ENCODE measurements around the gene ARL15. TPM values are rescaled to one million over a fixed set of nuclear protein-coding genes. Genes with fewer than 3 reads are reported as not detected.

Gene ARL15
- total and polyA plus RNA-seq, 2 donors (not counting 1 experiment from before 2014, with no cell fraction given) = 5.8 to 20.5 TPM

- H3K27ac Mint-ChIP-seq = no peak overlapping the region
- WGBS (ENCODE audit: insufficient coverage) = 100% methylated on average over 3 of the region's 3 CpGs
- ChIA-PET CTCF (no interaction called here), POLR2A (no interaction called here)
- Histone ChIP-seq H3K9ac (ENCODE audit: low read length) (no peak overlapping the region), H3K4me3 (ENCODE audit: control extremely low read depth in 1 of 5, extremely low read depth in 1 of 5, insufficient read depth in 1 of 5, low read depth in 2 of 5, low read length in 4 of 5) (no peak overlapping the region), H3K9me3 (ENCODE audit: control extremely low read depth in 1 of 3, control insufficient read depth in 2 of 3, insufficient read depth in 1 of 3, low read length in 2 of 3) (no peaks in the 10 kb centered on the region), H3K36me3 (replicated peaks in 1 of 2; ENCODE audit: control extremely low read depth in 1 of 2, control insufficient read depth in 1 of 2, extremely low read depth in 1 of 2, insufficient read depth in 2 of 2, low read length in 1 of 2) (no peaks in the 10 kb centered on the region), H3K4me2 (replicated peaks; ENCODE audit: low read depth, low read length, poor library complexity, severe bottlenecking) (no peak overlapping the region), H3K4me1 (ENCODE audit: control insufficient read depth in 2 of 2, insufficient read depth in 2 of 2, low read length in 2 of 2) (no peaks in the 10 kb centered on the region), H2AFZ (ENCODE audit: insufficient read depth, low read depth, low read length, poor library complexity, severe bottlenecking) (no peak overlapping the region), H3K27ac (ENCODE audit: low read length in 2 of 2) (no peak overlapping the region), H3K79me2 (ENCODE audit: control insufficient read depth, insufficient read depth, low read length) (peaks cover 57% of the 10 kb centered on the region), H4K20me1 (ENCODE audit: control insufficient read depth, insufficient read depth, low read length, poor library complexity, severe bottlenecking) (peaks cover 51% of the 10 kb centered on the region), H3K27me3 (replicated peaks in 1 of 4; ENCODE audit: control extremely low read depth in 1 of 4, control insufficient read depth in 3 of 4, insufficient read depth in 4 of 4, low read length in 3 of 4) (no peaks in the 10 kb centered on the region)
- intact Hi-C loops (cut with micrococcal nuclease) = no loop called here
- no peak for DNase-seq
- no peak for TF ChIP-seq CTCF (IDR thresholded peaks at IDR 0.05)
- TF ChIP-seq EZH2 (IDR thresholded peaks at IDR 0.05; ENCODE audit: borderline replicate concordance, insufficient read depth, low read depth, low read length, poor library complexity, severe bottlenecking) = no peak
- no peak for ATAC-seq (ENCODE audit: low read depth)
- H3K4me1 Mint-ChIP-seq = peaks cover 12% of the 10 kb centered on the region
- no peaks in the 10 kb centered on the region for H3K27me3 Mint-ChIP-seq
- H3K9me3 Mint-ChIP-seq (ENCODE audit: insufficient read depth) = no peaks in the 10 kb centered on the region
- no peak overlapping the region for H3K4me3 Mint-ChIP-seq
These were observed 98.5 kb downstream of the ARL15 start for GRCh38 chr5:54211912-54212311.

GRCh38 chr5:54207566-54207965, 102.8 kb downstream of the ARL15 start:
- no peak overlapping the region for H3K4me3 ChIP-seq (ENCODE audit: control extremely low read depth in 1 of 5, extremely low read depth in 1 of 5, insufficient read depth in 1 of 5, low read depth in 2 of 5, low read length in 4 of 5)
- peaks cover 4% of the 10 kb centered on the region for H3K9me3 Mint-ChIP-seq (ENCODE audit: insufficient read depth)
- ATAC-seq (ENCODE audit: low read depth) (no peak), DNase-seq (no peak)
- WGBS (ENCODE audit: insufficient coverage) = no CpG with 5 or more reads among the region's 1 CpG
- no peak overlapping the region for H3K4me3 Mint-ChIP-seq
- H4K20me1 ChIP-seq (ENCODE audit: control insufficient read depth, insufficient read depth, low read length, poor library complexity, severe bottlenecking) = peaks cover 39% of the 10 kb centered on the region
- H3K36me3 ChIP-seq (replicated peaks in 1 of 2; ENCODE audit: control extremely low read depth in 1 of 2, control insufficient read depth in 1 of 2, extremely low read depth in 1 of 2, insufficient read depth in 2 of 2, low read length in 1 of 2) = no peaks in the 10 kb centered on the region
- H3K9me3 ChIP-seq (ENCODE audit: control extremely low read depth in 1 of 3, control insufficient read depth in 2 of 3, insufficient read depth in 1 of 3, low read length in 2 of 3) = no peaks in the 10 kb centered on the region
- ChIA-PET POLR2A (no interaction called here), CTCF (no interaction called here)
- no peak overlapping the region for H3K27ac ChIP-seq (ENCODE audit: low read length in 2 of 2)
- intact Hi-C loops (cut with micrococcal nuclease) = no loop called here
- H3K4me1 ChIP-seq (ENCODE audit: control insufficient read depth in 2 of 2, insufficient read depth in 2 of 2, low read length in 2 of 2) = no peaks in the 10 kb centered on the region
- peaks cover 34% of the 10 kb centered on the region for H3K79me2 ChIP-seq (ENCODE audit: control insufficient read depth, insufficient read depth, low read length)
- no peak overlapping the region for H3K27ac Mint-ChIP-seq
- no peak overlapping the region for H3K4me2 ChIP-seq (replicated peaks; ENCODE audit: low read depth, low read length, poor library complexity, severe bottlenecking)
- TF ChIP-seq EZH2 (IDR thresholded peaks at IDR 0.05; ENCODE audit: borderline replicate concordance, insufficient read depth, low read depth, low read length, poor library complexity, severe bottlenecking) = no peak
- TF ChIP-seq CTCF (IDR thresholded peaks at IDR 0.05) = no peak
- H3K27me3 Mint-ChIP-seq = no peaks in the 10 kb centered on the region
- H3K27me3 ChIP-seq (replicated peaks in 1 of 4; ENCODE audit: control extremely low read depth in 1 of 4, control insufficient read depth in 3 of 4, insufficient read depth in 4 of 4, low read length in 3 of 4) = no peaks in the 10 kb centered on the region
- H2AFZ ChIP-seq (ENCODE audit: insufficient read depth, low read depth, low read length, poor library complexity, severe bottlenecking) = no peak overlapping the region
- H3K4me1 Mint-ChIP-seq = peaks cover 12% of the 10 kb centered on the region
- H3K9ac ChIP-seq (ENCODE audit: low read length) = no peak overlapping the region

All from B cell (primary cell).